ENCODE data around the gene DNAH11. TPM values are rescaled to one million over a fixed set of nuclear protein-coding genes. Genes with fewer than 3 reads are reported as not detected.

DNAH11 gene
- total RNA-seq, 1 experiment from 2014 or later, result 0.15 TPM

DNA sequence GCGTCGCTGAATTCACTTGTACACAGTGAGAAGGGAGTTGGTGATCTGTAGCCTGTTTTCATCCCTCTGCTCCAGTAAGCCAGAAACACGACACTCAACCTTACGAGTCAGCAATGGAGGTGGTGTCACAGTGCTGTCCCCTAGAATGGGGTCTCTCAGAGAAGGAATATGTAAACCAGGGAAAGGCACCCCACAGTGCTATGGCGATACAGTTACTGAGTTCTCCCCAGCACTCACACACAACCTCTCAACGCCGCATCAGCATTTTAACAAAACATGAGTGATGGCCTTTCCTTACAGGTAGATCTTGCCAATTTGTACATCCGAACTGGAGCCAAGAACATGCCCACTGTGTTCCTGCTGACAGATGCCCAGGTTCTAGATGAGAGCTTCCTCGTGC, 206.5 kb downstream of the DNAH11 start:
- no peak overlapping the region for H3K27ac ChIP-seq (ENCODE audit: low read length)
- no peaks in the 10 kb centered on the region for H3K4me1 ChIP-seq (ENCODE audit: control insufficient read depth, insufficient read depth, low read length)
- POLR2A ChIA-PET, result no interaction called here
- CTCF ChIA-PET, result no interaction called here
- in situ Hi-C loops (cut with HindIII; ENCODE audit: low pct_unique_long_range_greater_than_20kb, low sequenced_read_pairs) (no loop called here), intact Hi-C loops (cut with micrococcal nuclease; ENCODE audit: unreplicated experiment) (no loop called here)
- peaks cover 2% of the 10 kb centered on the region; the same call in 1 of the 2 replicates for H3K27me3 ChIP-seq (ENCODE audit: control insufficient read depth, insufficient read depth, low read length)
- no TSS peak for BruUV-seq (replicated peaks)
- H3K4me3 ChIP-seq (ENCODE audit: low read depth in 2 of 2, low read length in 2 of 2), result no peak overlapping the region
- TF ChIP-seq POLR2AphosphoS5 (IDR thresholded peaks at IDR 0.05; ENCODE audit: low read depth, low read length), result no peak
- TF ChIP-seq CTCF (IDR thresholded peaks at IDR 0.05), result no peak
- TF ChIP-seq, protein P1, sequence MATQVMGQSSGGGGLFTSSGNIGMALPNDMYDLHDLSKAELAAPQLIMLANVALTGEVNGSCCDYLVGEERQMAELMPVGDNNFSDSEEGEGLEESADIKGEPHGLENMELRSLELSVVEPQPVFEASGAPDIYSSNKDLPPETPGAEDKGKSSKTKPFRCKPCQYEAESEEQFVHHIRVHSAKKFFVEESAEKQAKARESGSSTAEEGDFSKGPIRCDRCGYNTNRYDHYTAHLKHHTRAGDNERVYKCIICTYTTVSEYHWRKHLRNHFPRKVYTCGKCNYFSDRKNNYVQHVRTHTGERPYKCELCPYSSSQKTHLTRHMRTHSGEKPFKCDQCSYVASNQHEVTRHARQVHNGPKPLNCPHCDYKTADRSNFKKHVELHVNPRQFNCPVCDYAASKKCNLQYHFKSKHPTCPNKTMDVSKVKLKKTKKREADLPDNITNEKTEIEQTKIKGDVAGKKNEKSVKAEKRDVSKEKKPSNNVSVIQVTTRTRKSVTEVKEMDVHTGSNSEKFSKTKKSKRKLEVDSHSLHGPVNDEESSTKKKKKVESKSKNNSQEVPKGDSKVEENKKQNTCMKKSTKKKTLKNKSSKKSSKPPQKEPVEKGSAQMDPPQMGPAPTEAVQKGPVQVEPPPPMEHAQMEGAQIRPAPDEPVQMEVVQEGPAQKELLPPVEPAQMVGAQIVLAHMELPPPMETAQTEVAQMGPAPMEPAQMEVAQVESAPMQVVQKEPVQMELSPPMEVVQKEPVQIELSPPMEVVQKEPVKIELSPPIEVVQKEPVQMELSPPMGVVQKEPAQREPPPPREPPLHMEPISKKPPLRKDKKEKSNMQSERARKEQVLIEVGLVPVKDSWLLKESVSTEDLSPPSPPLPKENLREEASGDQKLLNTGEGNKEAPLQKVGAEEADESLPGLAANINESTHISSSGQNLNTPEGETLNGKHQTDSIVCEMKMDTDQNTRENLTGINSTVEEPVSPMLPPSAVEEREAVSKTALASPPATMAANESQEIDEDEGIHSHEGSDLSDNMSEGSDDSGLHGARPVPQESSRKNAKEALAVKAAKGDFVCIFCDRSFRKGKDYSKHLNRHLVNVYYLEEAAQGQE (IDR thresholded peaks at IDR 0.05; ENCODE audit: insufficient read depth in 1 of 2, low read depth in 2 of 2, low read length in 1 of 2), result no peak
- TF ChIP-seq SIN3A (IDR thresholded peaks at IDR 0.05; ENCODE audit: borderline replicate concordance, insufficient read depth, low read depth, low read length), result no peak
- TF ChIP-seq TCF7L2 (IDR thresholded peaks at IDR 0.05; ENCODE audit: low read depth, low read length), result no peak
- H3K9me3 ChIP-seq (ENCODE audit: control insufficient read depth, insufficient read depth, low read depth, low read length), result no peaks in the 10 kb centered on the region
- no peaks in the 10 kb centered on the region for H3K36me3 ChIP-seq (ENCODE audit: control insufficient read depth, insufficient read depth, low read length)
- no peak for DNase-seq (ENCODE audit: low read depth, low spot score)
- no peak for ATAC-seq

DNA sequence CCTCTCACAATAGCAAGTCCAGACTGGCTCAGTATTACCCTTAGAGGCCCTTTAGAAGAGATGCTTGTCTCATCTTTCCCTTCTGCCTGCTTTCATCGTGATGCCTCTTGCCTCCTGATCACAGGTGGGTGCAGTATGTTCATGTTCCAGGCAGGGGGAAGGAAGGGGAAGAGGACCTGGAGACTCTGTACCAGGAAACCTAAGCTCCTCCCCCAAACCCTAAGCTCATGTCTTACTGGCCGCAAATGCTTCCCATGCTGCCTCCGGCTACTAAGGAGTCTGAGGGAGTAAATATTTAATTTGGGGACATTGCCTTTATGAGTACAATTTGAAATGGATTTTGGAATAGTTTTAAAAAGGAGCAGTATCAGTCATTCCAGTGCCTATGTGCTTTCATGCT, 210.2 kb downstream of the DNAH11 start:
- in situ Hi-C loops (cut with HindIII; ENCODE audit: low pct_unique_long_range_greater_than_20kb, low sequenced_read_pairs) (no loop called here), intact Hi-C loops (cut with micrococcal nuclease; ENCODE audit: unreplicated experiment) (no loop called here)
- BruUV-seq (replicated peaks), result no TSS peak
- ATAC-seq (no peak), DNase-seq (ENCODE audit: low read depth, low spot score) (no peak)
- ChIA-PET POLR2A (no interaction called here), CTCF (no interaction called here)
- Histone ChIP-seq H3K36me3 (ENCODE audit: control insufficient read depth, insufficient read depth, low read length) (no peaks in the 10 kb centered on the region), H3K27me3 (ENCODE audit: control insufficient read depth, insufficient read depth, low read length) (peaks cover 2% of the 10 kb centered on the region; the same call in 1 of the 2 replicates), H3K4me3 (ENCODE audit: low read depth in 2 of 2, low read length in 2 of 2) (no peak overlapping the region), H3K27ac (ENCODE audit: low read length) (no peak overlapping the region), H3K4me1 (ENCODE audit: control insufficient read depth, insufficient read depth, low read length) (no peaks in the 10 kb centered on the region), H3K9me3 (ENCODE audit: control insufficient read depth, insufficient read depth, low read depth, low read length) (no peaks in the 10 kb centered on the region)
- TF ChIP-seq POLR2AphosphoS5 (IDR thresholded peaks at IDR 0.05; ENCODE audit: low read depth, low read length) (no peak), SIN3A (IDR thresholded peaks at IDR 0.05; ENCODE audit: borderline replicate concordance, insufficient read depth, low read depth, low read length) (no peak), CTCF (IDR thresholded peaks at IDR 0.05) (no peak), TCF7L2 (IDR thresholded peaks at IDR 0.05; ENCODE audit: low read depth, low read length) (no peak)
- TF ChIP-seq, protein P1 (IDR thresholded peaks at IDR 0.05; ENCODE audit: insufficient read depth in 1 of 2, low read depth in 2 of 2, low read length in 1 of 2), result no peak

All from Panc1 (cell line).